K562 (cell line): ENCODE data around the gene SLC25A21.

ENCODE experiments used
- CTCF ChIP-seq, 3 experiments: IDR thresholded peaks in 2 of 3; conservative IDR thresholded peaks in 1 of 3; 2 replicates each; pipeline ENCODE4 v1.5.1; 2011 to 2012; ENCODE audit warnings: low read length in 3 of 3, mild to moderate bottlenecking in 3 of 3, control low read depth in 2 of 3, improper control_type of control experiment in 1 of 3, inconsistent platforms in 1 of 3, low read depth in 1 of 3, mixed read lengths in 1 of 3, moderate library complexity in 1 of 3; ENCODE audit not compliant: insufficient read depth in 2 of 3
- FOS ChIP-seq: IDR thresholded peaks from 3 replicates; pipeline ENCODE4 v1.6.1; 2011; ENCODE audit not compliant: insufficient read length; ENCODE audit errors: extremely low read depth
- FOXJ3 ChIP-seq: sonication (generic); formaldehyde crosslinking; IDR thresholded peaks from 2 replicates; pipeline ENCODE4 v1.4.0; 2020; ENCODE audit warnings: mild to moderate bottlenecking, missing genetic modification reagents
- HMG20B ChIP-seq: fragments of 250-450 bp; sonication (Bioruptor Pico); IDR thresholded peaks from 2 replicates; pipeline ENCODE4 v1.5.0; 2021; ENCODE audit warnings: mild to moderate bottlenecking
- KLF1 ChIP-seq: fragments of 450-650 bp; IDR thresholded peaks from 2 replicates; pipeline ENCODE4 v1.6.1; 2016; ENCODE audit warnings: missing genetic modification characterization, missing compliant biosample characterization
- PATZ1 ChIP-seq: fragments of 250-450 bp; sonication (Bioruptor Pico); IDR thresholded peaks from 2 replicates; pipeline ENCODE4 v1.5.0; 2020; ENCODE audit warnings: mild to moderate bottlenecking, borderline replicate concordance
- PCBP2 ChIP-seq: fragments of 200-400 bp; formaldehyde crosslinking; IDR thresholded peaks from 2 replicates; pipeline ENCODE4 v1.6.1; 2018; ENCODE audit warnings: low read length, low read depth, mild to moderate bottlenecking, moderate library complexity; ENCODE audit not compliant: poor library complexity, severe bottlenecking
- POLR2A ChIP-seq: fragments of 450-650 bp; conservative IDR thresholded peaks from 2 replicates; pipeline ENCODE4 v1.6.1; 2016
- RAD21 ChIP-seq, 2 experiments: fragments of 250-450 bp in 1 of 2; fragments of 450-650 bp in 1 of 2; sonication (Bioruptor Pico) in 1 of 2; formaldehyde crosslinking in 1 of 2; IDR thresholded peaks in 1 of 2; conservative IDR thresholded peaks in 1 of 2; 2 replicates each; pipeline versions ENCODE4 v1.4.0 to v1.8.0; 2020 to 2022; ENCODE audit warnings: mild to moderate bottlenecking in 2 of 2, moderate library complexity in 1 of 2
- SIN3A ChIP-seq, 2 experiments: fragments of 150-350 bp in 1 of 2; IDR thresholded peaks; 2 replicates each; pipeline ENCODE4 v1.6.1; 2011 to 2016; ENCODE audit warnings: borderline replicate concordance in 2 of 2, low read depth in 2 of 2, low read length in 2 of 2, mild to moderate bottlenecking in 2 of 2, moderate library complexity in 2 of 2; ENCODE audit not compliant: control insufficient read depth in 1 of 2
- USF2 ChIP-seq: sonication (generic); formaldehyde crosslinking; IDR thresholded peaks from 2 replicates; pipeline ENCODE4 v1.5.0; 2020; ENCODE audit warnings: missing genetic modification reagents
- ZNF696 ChIP-seq: fragments of 250-450 bp; sonication (Bioruptor Pico); conservative IDR thresholded peaks from 2 replicates; pipeline ENCODE4 v1.4.0; 2020; ENCODE audit warnings: mild to moderate bottlenecking, moderate library complexity
- ZNF699 ChIP-seq: fragments of 250-450 bp; sonication (Bioruptor Pico); IDR thresholded peaks from 2 replicates; pipeline ENCODE4 v1.8.0; 2021; ENCODE audit warnings: mild to moderate bottlenecking, moderate library complexity; ENCODE audit not compliant: insufficient replicate concordance
- TF ChIP-seq, protein P1 (sequence below), 2 experiments: fragments of 450-650 bp in 1 of 2; sonication (generic) in 1 of 2; formaldehyde crosslinking in 1 of 2; IDR thresholded peaks in 1 of 2; conservative IDR thresholded peaks in 1 of 2; 2 replicates each; pipeline versions ENCODE4 v1.6.1 to v1.8.1; 2016 to 2023; ENCODE audit warnings: mild to moderate bottlenecking in 2 of 2, moderate library complexity in 2 of 2, inconsistent platforms in 1 of 2, missing genetic modification reagents in 1 of 2

DNA sequence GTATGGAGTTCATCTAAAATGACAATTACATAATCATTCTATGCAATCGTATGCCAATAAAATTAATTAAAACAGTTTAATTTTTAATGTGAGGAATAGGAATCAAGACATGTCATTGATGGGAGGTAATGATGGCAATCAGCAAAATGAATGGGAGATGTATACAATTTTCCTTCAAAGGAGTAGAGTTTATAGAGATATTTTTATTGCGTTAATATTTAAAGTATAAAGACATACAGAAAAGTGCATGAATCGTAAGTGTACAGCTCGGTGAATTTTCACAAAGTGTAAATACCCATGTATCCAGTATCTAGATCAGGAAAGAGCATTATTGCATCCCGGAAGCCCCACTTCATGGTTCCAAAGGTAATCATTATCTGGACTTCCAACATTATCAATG is 26.5 kb upstream of the SLC25A21 start:
- TF ChIP-seq KLF1 (tag) (no peak), PATZ1 (CRISPR knock-in tag) (no peak), HMG20B (CRISPR knock-in tag) (no peak), PCBP2 (no peak), CTCF (IDR thresholded peaks at IDR 0.05 in 2 of 3, conservative IDR thresholded peaks at IDR 0.05 in 1 of 3; ENCODE audit: insufficient read depth in 2 of 3, low read depth in 1 of 3, low read length in 3 of 3) (no peak), POLR2A (no peak), RAD21 (CRISPR knock-in tag; conservative IDR thresholded peaks at IDR 0.05 in 1 of 2, IDR thresholded peaks at IDR 0.05 in 1 of 2) (no peak), ZNF696 (CRISPR knock-in tag) (no peak), USF2 (CRISPR knock-in tag) (no peak), ZNF699 (CRISPR knock-in tag) (no peak), FOXJ3 (CRISPR knock-in tag) (no peak), SIN3A (IDR thresholded peaks at IDR 0.05; ENCODE audit: borderline replicate concordance in 2 of 2, control insufficient read depth in 1 of 2, low read depth in 2 of 2, low read length in 2 of 2) (no peak), FOS (no peak)
- TF ChIP-seq, protein P1, sequence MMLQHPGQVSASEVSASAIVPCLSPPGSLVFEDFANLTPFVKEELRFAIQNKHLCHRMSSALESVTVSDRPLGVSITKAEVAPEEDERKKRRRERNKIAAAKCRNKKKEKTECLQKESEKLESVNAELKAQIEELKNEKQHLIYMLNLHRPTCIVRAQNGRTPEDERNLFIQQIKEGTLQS (IDR thresholded peaks at IDR 0.05): no peak
- TF ChIP-seq, protein P1 (CRISPR knock-in tag; conservative IDR thresholded peaks at IDR 0.05): no peak
